Measurements from ENCODE around the gene LSM4. TPM values are rescaled to one million over a fixed set of nuclear protein-coding genes. Genes with fewer than 3 reads are reported as not detected.

LSM4 gene
- total and polyA plus RNA-seq, 2 of the 13 experiments (the other 11 are each of a cell fraction or from before 2014, with no cell fraction given): 65.8 to 166 TPM

DNA sequence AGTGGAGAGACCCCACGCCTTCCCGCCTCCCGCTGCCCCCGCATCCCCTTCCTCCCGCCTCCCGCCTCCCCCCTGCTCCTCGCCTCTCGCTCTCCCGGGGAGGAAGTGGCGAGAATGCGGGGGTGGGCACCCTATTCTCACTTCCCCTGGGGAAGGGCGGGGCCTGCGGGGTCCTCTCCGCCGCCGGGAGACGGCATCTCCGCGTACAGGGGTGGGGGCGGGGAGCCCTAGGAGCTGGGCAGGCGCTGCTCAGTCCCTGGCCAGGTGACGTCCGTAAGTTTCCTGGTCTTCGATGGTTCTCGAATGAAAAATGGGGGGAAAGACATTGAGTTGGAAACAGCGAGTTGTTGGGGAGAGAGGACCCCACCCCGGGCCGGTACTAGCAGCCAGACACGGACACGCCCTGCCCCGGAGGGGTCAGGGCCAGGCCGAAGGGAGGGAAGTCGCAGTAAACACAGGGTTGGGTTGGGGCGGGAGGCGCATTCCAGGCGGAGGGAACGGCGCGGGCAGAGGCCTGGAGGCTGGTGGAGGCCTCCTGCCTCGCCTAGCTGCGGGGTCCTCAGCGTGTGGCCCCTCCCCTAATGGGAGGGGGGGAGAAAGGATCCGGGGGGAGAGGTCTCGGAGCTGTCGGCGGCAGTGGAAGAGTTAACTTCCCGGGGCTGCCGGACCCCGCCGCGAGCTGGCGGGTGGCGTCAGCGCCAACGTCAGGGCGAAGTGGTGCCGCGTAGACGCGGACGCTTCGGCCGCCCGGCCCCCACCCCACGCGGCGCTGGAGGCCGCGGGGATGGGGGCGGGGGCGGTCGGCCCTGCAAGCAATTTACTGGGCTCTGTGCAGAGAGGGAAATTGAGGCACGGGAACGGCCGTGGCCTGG, 31.1 kb downstream of the LSM4 start (continued):
- TF ChIP-seq, protein P1, sequence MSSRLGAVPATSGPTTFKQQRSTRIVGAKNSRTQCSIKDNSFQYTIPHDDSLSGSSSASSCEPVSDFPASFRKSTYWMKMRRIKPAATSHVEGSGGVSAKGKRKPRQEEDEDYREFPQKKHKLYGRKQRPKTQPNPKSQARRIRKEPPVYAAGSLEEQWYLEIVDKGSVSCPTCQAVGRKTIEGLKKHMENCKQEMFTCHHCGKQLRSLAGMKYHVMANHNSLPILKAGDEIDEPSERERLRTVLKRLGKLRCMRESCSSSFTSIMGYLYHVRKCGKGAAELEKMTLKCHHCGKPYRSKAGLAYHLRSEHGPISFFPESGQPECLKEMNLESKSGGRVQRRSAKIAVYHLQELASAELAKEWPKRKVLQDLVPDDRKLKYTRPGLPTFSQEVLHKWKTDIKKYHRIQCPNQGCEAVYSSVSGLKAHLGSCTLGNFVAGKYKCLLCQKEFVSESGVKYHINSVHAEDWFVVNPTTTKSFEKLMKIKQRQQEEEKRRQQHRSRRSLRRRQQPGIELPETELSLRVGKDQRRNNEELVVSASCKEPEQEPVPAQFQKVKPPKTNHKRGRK (CRISPR knock-in tag; IDR thresholded peaks at IDR 0.05): no peak
- TF ChIP-seq ZNF570 (CRISPR knock-in tag; IDR thresholded peaks at IDR 0.05; ENCODE audit: borderline replicate concordance) (no peak), CC2D1A (CRISPR knock-in tag; IDR thresholded peaks at IDR 0.05) (no peak), ZNF792 (CRISPR knock-in tag; IDR thresholded peaks at IDR 0.05) (peak; percentile 68), JUN (CRISPR knock-in tag; IDR thresholded peaks at IDR 0.05) (0 out of 2 replicates have a peak, but pooled peaks have one; percentile 21), GFI1 (CRISPR knock-in tag; IDR thresholded peaks at IDR 0.05; ENCODE audit: borderline replicate concordance) (peak; percentile 39; the same call in 1 of the 2 replicates)
- TF ChIP-seq, protein P2, sequence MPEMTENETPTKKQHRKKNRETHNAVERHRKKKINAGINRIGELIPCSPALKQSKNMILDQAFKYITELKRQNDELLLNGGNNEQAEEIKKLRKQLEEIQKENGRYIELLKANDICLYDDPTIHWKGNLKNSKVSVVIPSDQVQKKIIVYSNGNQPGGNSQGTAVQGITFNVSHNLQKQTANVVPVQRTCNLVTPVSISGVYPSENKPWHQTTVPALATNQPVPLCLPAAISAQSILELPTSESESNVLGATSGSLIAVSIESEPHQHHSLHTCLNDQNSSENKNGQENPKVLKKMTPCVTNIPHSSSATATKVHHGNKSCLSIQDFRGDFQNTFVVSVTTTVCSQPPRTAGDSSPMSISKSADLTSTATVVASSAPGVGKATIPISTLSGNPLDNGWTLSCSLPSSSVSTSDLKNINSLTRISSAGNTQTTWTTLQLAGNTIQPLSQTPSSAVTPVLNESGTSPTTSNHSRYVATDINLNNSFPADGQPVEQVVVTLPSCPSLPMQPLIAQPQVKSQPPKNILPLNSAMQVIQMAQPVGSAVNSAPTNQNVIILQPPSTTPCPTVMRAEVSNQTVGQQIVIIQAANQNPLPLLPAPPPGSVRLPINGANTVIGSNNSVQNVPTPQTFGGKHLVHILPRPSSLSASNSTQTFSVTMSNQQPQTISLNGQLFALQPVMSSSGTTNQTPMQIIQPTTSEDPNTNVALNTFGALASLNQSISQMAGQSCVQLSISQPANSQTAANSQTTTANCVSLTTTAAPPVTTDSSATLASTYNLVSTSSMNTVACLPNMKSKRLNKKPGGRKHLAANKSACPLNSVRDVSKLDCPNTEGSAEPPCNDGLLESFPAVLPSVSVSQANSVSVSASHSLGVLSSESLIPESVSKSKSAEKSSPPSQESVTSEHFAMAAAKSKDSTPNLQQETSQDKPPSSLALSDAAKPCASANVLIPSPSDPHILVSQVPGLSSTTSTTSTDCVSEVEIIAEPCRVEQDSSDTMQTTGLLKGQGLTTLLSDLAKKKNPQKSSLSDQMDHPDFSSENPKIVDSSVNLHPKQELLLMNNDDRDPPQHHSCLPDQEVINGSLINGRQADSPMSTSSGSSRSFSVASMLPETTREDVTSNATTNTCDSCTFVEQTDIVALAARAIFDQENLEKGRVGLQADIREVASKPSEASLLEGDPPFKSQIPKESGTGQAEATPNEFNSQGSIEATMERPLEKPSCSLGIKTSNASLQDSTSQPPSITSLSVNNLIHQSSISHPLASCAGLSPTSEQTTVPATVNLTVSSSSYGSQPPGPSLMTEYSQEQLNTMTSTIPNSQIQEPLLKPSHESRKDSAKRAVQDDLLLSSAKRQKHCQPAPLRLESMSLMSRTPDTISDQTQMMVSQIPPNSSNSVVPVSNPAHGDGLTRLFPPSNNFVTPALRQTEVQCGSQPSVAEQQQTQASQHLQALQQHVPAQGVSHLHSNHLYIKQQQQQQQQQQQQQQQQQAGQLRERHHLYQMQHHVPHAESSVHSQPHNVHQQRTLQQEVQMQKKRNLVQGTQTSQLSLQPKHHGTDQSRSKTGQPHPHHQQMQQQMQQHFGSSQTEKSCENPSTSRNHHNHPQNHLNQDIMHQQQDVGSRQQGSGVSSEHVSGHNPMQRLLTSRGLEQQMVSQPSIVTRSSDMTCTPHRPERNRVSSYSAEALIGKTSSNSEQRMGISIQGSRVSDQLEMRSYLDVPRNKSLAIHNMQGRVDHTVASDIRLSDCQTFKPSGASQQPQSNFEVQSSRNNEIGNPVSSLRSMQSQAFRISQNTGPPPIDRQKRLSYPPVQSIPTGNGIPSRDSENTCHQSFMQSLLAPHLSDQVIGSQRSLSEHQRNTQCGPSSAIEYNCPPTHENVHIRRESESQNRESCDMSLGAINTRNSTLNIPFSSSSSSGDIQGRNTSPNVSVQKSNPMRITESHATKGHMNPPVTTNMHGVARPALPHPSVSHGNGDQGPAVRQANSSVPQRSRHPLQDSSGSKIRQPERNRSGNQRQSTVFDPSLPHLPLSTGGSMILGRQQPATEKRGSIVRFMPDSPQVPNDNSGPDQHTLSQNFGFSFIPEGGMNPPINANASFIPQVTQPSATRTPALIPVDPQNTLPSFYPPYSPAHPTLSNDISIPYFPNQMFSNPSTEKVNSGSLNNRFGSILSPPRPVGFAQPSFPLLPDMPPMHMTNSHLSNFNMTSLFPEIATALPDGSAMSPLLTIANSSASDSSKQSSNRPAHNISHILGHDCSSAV (CRISPR knock-in tag; IDR thresholded peaks at IDR 0.05; ENCODE audit: borderline replicate concordance): no peak
- TF ChIP-seq, protein P3, sequence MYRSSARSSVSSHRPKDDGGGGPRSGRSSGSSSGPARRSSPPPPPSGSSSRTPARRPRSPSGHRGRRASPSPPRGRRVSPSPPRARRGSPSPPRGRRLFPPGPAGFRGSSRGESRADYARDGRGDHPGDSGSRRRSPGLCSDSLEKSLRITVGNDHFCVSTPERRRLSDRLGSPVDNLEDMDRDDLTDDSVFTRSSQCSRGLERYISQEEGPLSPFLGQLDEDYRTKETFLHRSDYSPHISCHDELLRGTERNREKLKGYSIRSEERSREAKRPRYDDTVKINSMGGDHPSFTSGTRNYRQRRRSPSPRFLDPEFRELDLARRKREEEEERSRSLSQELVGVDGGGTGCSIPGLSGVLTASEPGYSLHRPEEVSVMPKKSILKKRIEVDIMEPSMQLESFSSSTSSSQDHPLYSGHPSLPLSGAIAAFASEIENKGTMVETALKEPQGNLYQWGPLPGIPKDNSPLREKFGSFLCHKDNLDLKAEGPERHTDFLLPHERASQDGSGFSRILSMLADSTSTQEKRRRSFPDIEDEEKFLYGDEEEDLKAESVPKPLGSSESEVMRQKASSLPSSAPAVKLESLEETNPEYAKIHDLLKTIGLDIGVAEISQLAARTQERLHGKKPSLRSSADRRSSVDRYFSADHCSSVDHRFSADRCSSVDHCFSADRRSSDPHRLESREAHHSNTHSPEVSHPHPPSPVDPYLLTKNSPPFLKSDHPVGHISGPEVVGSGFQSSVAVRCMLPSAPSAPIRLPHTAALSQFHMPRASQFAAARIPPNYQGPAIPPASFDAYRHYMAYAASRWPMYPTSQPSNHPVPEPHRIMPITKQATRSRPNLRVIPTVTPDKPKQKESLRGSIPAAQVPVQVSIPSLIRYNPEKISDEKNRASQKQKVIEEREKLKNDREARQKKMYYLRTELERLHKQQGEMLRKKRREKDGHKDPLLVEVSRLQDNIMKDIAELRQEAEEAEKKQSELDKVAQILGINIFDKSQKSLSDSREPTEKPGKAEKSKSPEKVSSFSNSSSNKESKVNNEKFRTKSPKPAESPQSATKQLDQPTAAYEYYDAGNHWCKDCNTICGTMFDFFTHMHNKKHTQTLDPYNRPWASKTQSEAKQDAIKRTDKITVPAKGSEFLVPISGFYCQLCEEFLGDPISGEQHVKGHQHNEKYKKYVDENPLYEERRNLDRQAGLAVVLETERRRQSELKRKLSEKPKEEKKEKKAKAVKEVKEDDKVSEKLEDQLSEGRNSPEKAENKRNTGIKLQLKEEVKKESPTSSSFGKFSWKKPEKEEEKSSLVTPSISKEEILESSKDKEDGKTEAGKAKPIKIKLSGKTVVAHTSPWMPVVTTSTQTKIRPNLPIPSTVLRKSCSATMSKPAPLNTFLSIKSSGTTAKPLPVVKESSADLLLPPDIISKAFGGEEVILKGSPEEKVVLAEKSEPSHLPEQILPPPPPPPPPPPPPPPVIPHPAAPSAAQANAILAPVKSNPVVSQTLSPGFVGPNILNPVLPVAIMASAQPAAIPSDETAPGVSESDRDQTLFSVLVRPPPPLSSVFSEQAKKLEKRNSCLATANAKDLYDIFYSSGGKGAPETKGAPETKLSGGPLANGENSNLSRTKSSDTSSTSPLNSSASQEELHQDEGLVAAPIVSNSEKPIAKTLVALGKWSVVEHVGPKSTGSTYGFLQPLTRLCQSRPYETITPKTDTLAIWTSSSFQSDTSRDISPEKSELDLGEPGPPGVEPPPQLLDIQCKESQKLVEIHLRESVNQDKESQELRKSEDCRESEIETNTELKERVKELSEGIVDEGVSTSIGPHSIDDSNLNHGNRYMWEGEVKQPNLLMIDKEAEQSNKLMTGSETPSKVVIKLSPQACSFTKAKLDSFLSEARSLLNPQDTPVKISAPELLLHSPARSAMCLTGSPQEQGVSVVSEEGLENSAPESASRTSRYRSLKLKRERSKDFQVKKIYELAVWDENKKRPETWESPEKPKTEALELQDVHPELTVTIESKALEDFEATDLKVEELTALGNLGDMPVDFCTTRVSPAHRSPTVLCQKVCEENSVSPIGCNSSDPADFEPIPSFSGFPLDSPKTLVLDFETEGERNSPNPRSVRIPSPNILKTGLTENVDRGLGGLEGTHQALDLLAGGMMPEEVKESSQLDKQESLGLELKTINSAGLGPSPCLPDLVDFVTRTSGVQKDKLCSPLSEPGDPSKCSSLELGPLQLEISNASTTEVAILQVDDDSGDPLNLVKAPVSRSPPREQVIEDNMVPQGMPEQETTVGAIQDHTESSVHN (CRISPR knock-in tag; IDR thresholded peaks at IDR 0.05): no peak
